Gastroesophageal sphincter (tissue), 3 donors: ENCODE measurements around the gene KRT28.

Experiments used
- CTCF ChIP-seq, 4 experiments: fragments of 200-600 bp in 2 of 4; fragments of 450-650 bp in 2 of 4; sonication (generic) in 1 of 4; IDR thresholded peaks; one replicate each; pipeline ENCODE4 v1.5.1; 2017 to 2019; ENCODE audit warnings: antibody characterized with exemption in 4 of 4, mild to moderate bottlenecking in 2 of 4, moderate library complexity in 2 of 4
- POLR2A ChIP-seq, 2 donors: fragments of 450-650 bp; IDR thresholded peaks; one replicate each; pipeline ENCODE4 v1.6.1; 2017; ENCODE audit warnings: antibody characterized with exemption in 2 of 2, mild to moderate bottlenecking in 2 of 2, moderate library complexity in 1 of 2

GRCh38 chr17:40795019-40795667 lies 4.6 kb downstream of the KRT28 start:
- no peak for TF ChIP-seq CTCF (IDR thresholded peaks at IDR 0.05)
- TF ChIP-seq POLR2A (IDR thresholded peaks at IDR 0.05): no peak
